Upper lobe of right lung (tissue), 1 donor: ENCODE data around the gene TMEM131. TPM values are rescaled to one million over a fixed set of nuclear protein-coding genes. Genes with fewer than 3 reads are reported as not detected.

ENCODE experiments used
- ATAC-seq: fragments of 200-7000 bp; cut with Tn5 transposase; one replicate; pipeline ENCODE4 v1.9.1; 2020; ENCODE audit warnings: mild to moderate bottlenecking, moderate library complexity
- DNase-seq: peaks from one replicate; pipeline ENCODE4 v3.0.0-alpha.2; 2020
- H3K27ac ChIP-seq: fragments of 200-600 bp; one replicate; pipeline ENCODE4 v1.8.0; 2022
- H3K27me3 ChIP-seq: fragments of 200-600 bp; one replicate; pipeline ENCODE4 v1.8.0; 2022; ENCODE audit warnings: mild to moderate bottlenecking
- H3K36me3 ChIP-seq: fragments of 200-600 bp; one replicate; pipeline ENCODE4 v1.8.0; 2022
- H3K4me1 ChIP-seq: fragments of 200-600 bp; one replicate; pipeline ENCODE4 v1.8.0; 2022
- H3K4me3 ChIP-seq: fragments of 200-600 bp; one replicate; pipeline ENCODE4 v1.8.0; 2022; ENCODE audit warnings: mild to moderate bottlenecking
- H3K9me3 ChIP-seq: fragments of 200-600 bp; one replicate; pipeline ENCODE4 v1.8.0; 2022
- intact Hi-C: fragments of 100-400 bp; cut with DNase I; formaldehyde crosslinking; loops from one replicate; pipeline ENCODE4 v1.11.0; 2022
- total RNA-seq: library from RNA; stranded (reverse); fragmentation: NEBNext Ultra II Directional; extraction: Animal tissue kit (Norgen Biotek cat#: 25700); gene quantifications from one replicate; pipeline ENCODE4 v1.2.1, GENCODE V29; 2021
- TF ChIP-seq, protein P1 (sequence below): fragments of 200-600 bp; IDR thresholded peaks from one replicate; pipeline ENCODE4 v1.8.0; 2022; ENCODE audit warnings: antibody characterized with exemption
- donor health status: DM: no; HTN: yes; CAD: no; lungs with severe emphysema.

TMEM131 gene
- total RNA-seq, 1 donor from 2014 or later: 43.3 TPM

- intact Hi-C loops: no loop called here
- H3K9me3 ChIP-seq: no peaks in the 10 kb centered on the region
- DNase-seq (no peak), ATAC-seq (no peak)
- H3K27ac ChIP-seq: peak overlapping the region; percentile 94
- TF ChIP-seq, protein P1, sequence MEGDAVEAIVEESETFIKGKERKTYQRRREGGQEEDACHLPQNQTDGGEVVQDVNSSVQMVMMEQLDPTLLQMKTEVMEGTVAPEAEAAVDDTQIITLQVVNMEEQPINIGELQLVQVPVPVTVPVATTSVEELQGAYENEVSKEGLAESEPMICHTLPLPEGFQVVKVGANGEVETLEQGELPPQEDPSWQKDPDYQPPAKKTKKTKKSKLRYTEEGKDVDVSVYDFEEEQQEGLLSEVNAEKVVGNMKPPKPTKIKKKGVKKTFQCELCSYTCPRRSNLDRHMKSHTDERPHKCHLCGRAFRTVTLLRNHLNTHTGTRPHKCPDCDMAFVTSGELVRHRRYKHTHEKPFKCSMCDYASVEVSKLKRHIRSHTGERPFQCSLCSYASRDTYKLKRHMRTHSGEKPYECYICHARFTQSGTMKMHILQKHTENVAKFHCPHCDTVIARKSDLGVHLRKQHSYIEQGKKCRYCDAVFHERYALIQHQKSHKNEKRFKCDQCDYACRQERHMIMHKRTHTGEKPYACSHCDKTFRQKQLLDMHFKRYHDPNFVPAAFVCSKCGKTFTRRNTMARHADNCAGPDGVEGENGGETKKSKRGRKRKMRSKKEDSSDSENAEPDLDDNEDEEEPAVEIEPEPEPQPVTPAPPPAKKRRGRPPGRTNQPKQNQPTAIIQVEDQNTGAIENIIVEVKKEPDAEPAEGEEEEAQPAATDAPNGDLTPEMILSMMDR: no peak
- no peaks in the 10 kb centered on the region for H3K27me3 ChIP-seq
- peaks cover 37% of the 10 kb centered on the region for H3K4me1 ChIP-seq
- peak overlapping the region; percentile 91 for H3K4me3 ChIP-seq
- H3K36me3 ChIP-seq: no peaks in the 10 kb centered on the region
Observed at GRCh38 chr2:97994476-97994875, 1.3 kb downstream of the TMEM131 start.

DNA sequence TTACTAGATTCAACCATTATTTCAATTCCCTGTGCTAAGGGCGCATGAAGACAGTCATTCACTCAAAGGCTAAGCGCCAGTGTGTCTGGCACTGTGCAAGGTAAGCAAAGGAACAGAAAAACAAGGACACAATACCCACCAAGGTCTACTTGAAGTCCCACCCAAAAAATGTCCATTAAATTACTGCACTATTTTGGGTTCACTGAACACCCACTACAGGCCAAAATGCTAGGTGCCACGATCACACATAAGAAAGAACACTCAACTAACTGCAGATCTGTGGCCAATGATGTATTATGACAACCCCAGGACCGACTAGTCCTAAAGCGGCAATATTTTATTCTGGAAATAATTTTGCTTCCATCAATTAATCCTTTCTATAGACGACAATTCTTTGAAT lies 1.8 kb downstream of the TMEM131 start:
- Histone ChIP-seq H3K4me3 (peak overlapping the region; percentile 91), H3K27ac (no peak overlapping the region), H3K36me3 (no peaks in the 10 kb centered on the region), H3K4me1 (peaks cover 38% of the 10 kb centered on the region), H3K9me3 (no peaks in the 10 kb centered on the region), H3K27me3 (no peaks in the 10 kb centered on the region)
- no peak for ATAC-seq
- intact Hi-C loops: no loop called here
- no peak for DNase-seq
- TF ChIP-seq, protein P1: no peak

GRCh38 chr2:97992836-97993825 lies 2.6 kb downstream of the TMEM131 start:
- H3K36me3 ChIP-seq: no peaks in the 10 kb centered on the region
- H3K4me3 ChIP-seq: peak overlapping the region; percentile 91
- H3K27ac ChIP-seq: no peak overlapping the region
- H3K4me1 ChIP-seq: peaks cover 38% of the 10 kb centered on the region
- no peaks in the 10 kb centered on the region for H3K9me3 ChIP-seq
- TF ChIP-seq, protein P1: no peak
- ATAC-seq (no peak), DNase-seq (no peak)
- intact Hi-C loops: no loop called here
- no peaks in the 10 kb centered on the region for H3K27me3 ChIP-seq

GRCh38 chr2:97991081-97991856 lies 4.5 kb downstream of the TMEM131 start:
- intact Hi-C loops: no loop called here
- H3K4me1 ChIP-seq: peaks cover 38% of the 10 kb centered on the region
- H3K9me3 ChIP-seq: no peaks in the 10 kb centered on the region
- H3K4me3 ChIP-seq: no peak overlapping the region
- no peaks in the 10 kb centered on the region for H3K36me3 ChIP-seq
- H3K27me3 ChIP-seq: no peaks in the 10 kb centered on the region
- TF ChIP-seq, protein P1: no peak
- ATAC-seq: no peak
- DNase-seq: no peak
- no peak overlapping the region for H3K27ac ChIP-seq

DNA sequence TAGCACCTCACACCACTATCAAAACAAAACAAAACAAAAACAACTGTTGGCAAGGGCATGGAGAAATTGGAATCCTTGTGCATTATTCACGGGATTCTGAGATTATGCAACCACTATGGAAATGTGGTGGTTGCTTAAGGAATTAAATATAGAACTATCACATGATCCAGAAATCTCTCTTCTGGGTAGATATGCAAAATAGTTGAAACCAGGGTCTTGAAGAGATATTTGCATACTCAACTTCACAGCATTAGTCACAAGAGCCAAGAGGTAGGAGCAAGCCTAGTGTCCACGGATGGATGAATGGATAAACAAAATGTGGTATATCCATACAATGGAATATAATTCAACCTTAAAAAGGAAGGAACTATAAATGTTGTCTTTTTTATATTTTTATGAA lies 7.0 kb downstream of the TMEM131 start:
- H3K36me3 ChIP-seq: no peaks in the 10 kb centered on the region
- TF ChIP-seq, protein P1: no peak
- no peaks in the 10 kb centered on the region for H3K27me3 ChIP-seq
- no peak overlapping the region for H3K4me3 ChIP-seq
- H3K4me1 ChIP-seq: peaks cover 30% of the 10 kb centered on the region
- no peaks in the 10 kb centered on the region for H3K9me3 ChIP-seq
- no peak overlapping the region for H3K27ac ChIP-seq
- DNase-seq (no peak), ATAC-seq (no peak)
- intact Hi-C loops: no loop called here
